WTC11 (cell line): Measurements from ENCODE around the gene SCIN. TPM values are rescaled to one million over a fixed set of nuclear protein-coding genes. Genes with fewer than 3 reads are reported as not detected.

ENCODE experiments used
- ATAC-seq: fragments of 200-7000 bp; cut with Tn5 transposase; 2 replicates; pipeline ENCODE4 v1.10.0; 2021; ENCODE audit warnings: mild to moderate bottlenecking, moderate library complexity
- CTCF ChIA-PET: fragments of 300-600 bp; sonication (Branson Sonifier 250); formaldehyde crosslinking; loops from one replicate; lab custom pipeline; 2021; ENCODE audit warnings: antibody characterized with exemption; lab: Charles Lee
- POLR2A ChIA-PET: fragments of 350-600 bp; sonication (Branson Sonifier 250); formaldehyde crosslinking; loops from one replicate; lab custom pipeline; 2021; ENCODE audit warnings: antibody characterized with exemption; lab: Charles Lee
- DNase-seq: peaks from one replicate; pipeline ENCODE4 v3.0.0; 2021; ENCODE audit warnings: low spot score
- H3K27ac Mint-ChIP-seq: 2 replicates; pipeline ENCODE4 v1.8.0; 2021; ENCODE audit warnings: mixed read lengths
- H3K27me3 Mint-ChIP-seq: 2 replicates; pipeline ENCODE4 v1.8.0; 2021; ENCODE audit warnings: low read depth, mild to moderate bottlenecking, moderate library complexity, mixed read lengths
- H3K36me3 Mint-ChIP-seq: 2 replicates; pipeline ENCODE4 v1.8.0; 2021; ENCODE audit warnings: mixed read lengths
- H3K4me1 Mint-ChIP-seq: 2 replicates; pipeline ENCODE4 v1.8.0; 2022; ENCODE audit warnings: mixed read lengths
- H3K4me3 Mint-ChIP-seq: 2 replicates; pipeline ENCODE4 v1.8.0; 2021; ENCODE audit warnings: mild to moderate bottlenecking, moderate library complexity, mixed read lengths
- H3K9me3 Mint-ChIP-seq: 2 replicates; pipeline ENCODE4 v1.8.0; 2021; ENCODE audit warnings: mixed read lengths
- ATF1 ChIP-seq: sonication (generic); formaldehyde crosslinking; IDR thresholded peaks from 2 replicates; pipeline ENCODE4 v1.8.1; 2023; ENCODE audit warnings: mild to moderate bottlenecking, moderate library complexity, missing genetic modification reagents
- FOXJ3 ChIP-seq: sonication (generic); formaldehyde crosslinking; IDR thresholded peaks from 2 replicates; pipeline ENCODE4 v1.9.0; 2021; ENCODE audit warnings: missing genetic modification reagents, mild to moderate bottlenecking, borderline replicate concordance
- FOXP1 ChIP-seq: sonication (generic); formaldehyde crosslinking; IDR thresholded peaks from 2 replicates; pipeline ENCODE4 v1.8.0; 2022; ENCODE audit warnings: missing genetic modification reagents, mild to moderate bottlenecking, moderate library complexity, borderline replicate concordance
- GRHL2 ChIP-seq: fragments of 250-450 bp; sonication (Bioruptor Pico); IDR thresholded peaks from 2 replicates; pipeline ENCODE4 v1.8.0; 2022; ENCODE audit warnings: mild to moderate bottlenecking, moderate library complexity; ENCODE audit not compliant: insufficient replicate concordance, severe bottlenecking
- GTF2I ChIP-seq: fragments of 250-450 bp; sonication (Bioruptor Pico); conservative IDR thresholded peaks from 2 replicates; pipeline ENCODE4 v1.4.0; 2021; ENCODE audit warnings: mild to moderate bottlenecking
- MXD4 ChIP-seq: fragments of 250-450 bp; sonication (Bioruptor Pico); IDR thresholded peaks from 2 replicates; pipeline ENCODE4 v1.8.0; 2021; ENCODE audit warnings: mild to moderate bottlenecking, moderate library complexity, borderline replicate concordance
- NR2C2 ChIP-seq: sonication (generic); formaldehyde crosslinking; IDR thresholded peaks from 2 replicates; pipeline ENCODE4 v1.8.0; 2022; ENCODE audit warnings: mild to moderate bottlenecking, missing genetic modification reagents
- PRRX2 ChIP-seq: fragments of 250-450 bp; sonication (Bioruptor Pico); IDR thresholded peaks from 2 replicates; pipeline ENCODE4 v1.8.0; 2021; ENCODE audit warnings: mild to moderate bottlenecking
- RELA ChIP-seq: sonication (generic); formaldehyde crosslinking; IDR thresholded peaks from 2 replicates; pipeline ENCODE4 v1.8.1; 2022; ENCODE audit warnings: missing genetic modification reagents, mild to moderate bottlenecking, borderline replicate concordance
- ZNF232 ChIP-seq: sonication (generic); formaldehyde crosslinking; IDR thresholded peaks from 2 replicates; pipeline ENCODE4 v1.8.0; 2022; ENCODE audit warnings: mild to moderate bottlenecking, missing genetic modification reagents
- ZNF263 ChIP-seq: sonication (generic); formaldehyde crosslinking; IDR thresholded peaks from 2 replicates; pipeline ENCODE4 v1.8.1; 2022; ENCODE audit warnings: low read depth, mild to moderate bottlenecking, moderate library complexity, missing genetic modification reagents
- ZNF396 ChIP-seq: fragments of 250-450 bp; sonication (Bioruptor Pico); IDR thresholded peaks from 2 replicates; pipeline ENCODE4 v1.8.0; 2021; ENCODE audit warnings: mild to moderate bottlenecking, moderate library complexity, borderline replicate concordance
- ZNF423 ChIP-seq: fragments of 250-450 bp; sonication (Bioruptor Pico); IDR thresholded peaks from 2 replicates; pipeline ENCODE4 v2.1.2; 2022; ENCODE audit warnings: mild to moderate bottlenecking, moderate library complexity
- total RNA-seq: library from RNA; stranded (reverse); gene quantifications from 3 replicates; pipeline ENCODE4 v1.2.3, GENCODE V29; 2021
- TF ChIP-seq, protein P1 (sequence below): sonication (generic); formaldehyde crosslinking; IDR thresholded peaks from 2 replicates; pipeline ENCODE4 v1.8.0; 2023; ENCODE audit warnings: missing genetic modification reagents, mild to moderate bottlenecking, borderline replicate concordance
- TF ChIP-seq, protein P2 (sequence below): sonication (generic); formaldehyde crosslinking; IDR thresholded peaks from 2 replicates; pipeline ENCODE4 v1.8.1; 2022; ENCODE audit warnings: low read depth, missing genetic modification reagents, borderline replicate concordance
- TF ChIP-seq, protein P3 (sequence below): sonication (generic); formaldehyde crosslinking; conservative IDR thresholded peaks from 2 replicates; pipeline ENCODE4 v1.8.1; 2023; ENCODE audit warnings: mild to moderate bottlenecking, low read depth, missing genetic modification reagents, moderate library complexity
- TF ChIP-seq, protein P4 (sequence below): sonication (generic); formaldehyde crosslinking; IDR thresholded peaks from 2 replicates; pipeline ENCODE4 v1.8.1; 2023; ENCODE audit warnings: mild to moderate bottlenecking, missing genetic modification reagents, moderate library complexity
- TF ChIP-seq, protein P5 (sequence below): sonication (generic); formaldehyde crosslinking; IDR thresholded peaks from 2 replicates; pipeline ENCODE4 v1.8.1; 2022; ENCODE audit warnings: mild to moderate bottlenecking, moderate library complexity, missing genetic modification reagents

SCIN gene
- total RNA-seq, 1 experiment from 2014 or later: 0.98 TPM

DNA sequence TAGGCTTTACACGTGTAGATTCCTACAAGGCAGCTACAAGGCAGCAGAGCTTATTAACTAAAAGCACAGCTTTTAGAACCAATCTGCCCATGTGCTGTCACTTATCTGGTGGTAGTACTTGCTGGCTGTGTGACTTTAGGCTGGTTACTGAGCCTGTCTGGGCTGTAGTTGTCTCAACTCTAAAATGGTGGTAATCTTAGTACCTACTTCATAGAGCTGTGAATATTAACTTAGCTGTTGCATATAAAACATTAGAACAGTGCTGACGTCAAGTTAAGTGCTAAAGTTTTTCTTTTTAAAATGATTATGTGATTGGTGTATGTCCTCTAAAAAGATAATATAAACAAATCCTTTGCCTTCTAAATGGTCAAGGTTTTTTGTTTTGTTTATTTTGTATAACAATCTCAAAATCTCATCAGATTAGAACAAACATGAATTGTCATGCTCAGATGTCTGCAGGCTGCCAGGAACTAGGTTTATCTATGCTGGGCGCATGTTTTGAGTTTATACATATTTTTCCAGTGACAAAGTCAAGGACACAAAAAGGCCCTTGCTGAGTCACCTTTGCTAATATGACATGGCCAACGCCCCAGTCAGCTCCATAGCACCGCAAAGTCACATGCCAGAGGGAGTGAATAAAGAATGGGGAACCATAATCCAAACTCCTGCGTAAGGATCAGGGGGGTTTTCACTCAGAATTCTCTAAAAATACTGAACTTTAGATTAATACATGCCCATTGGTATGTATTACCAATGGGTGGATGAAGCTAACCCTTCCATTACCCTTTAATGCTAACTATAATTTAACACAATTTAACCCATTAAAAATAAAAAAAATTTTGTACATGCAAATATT, 77.1 kb downstream of the SCIN start:
- Mint-ChIP-seq H3K27me3 (no peaks in the 10 kb centered on the region), H3K9me3 (no peaks in the 10 kb centered on the region), H3K4me3 (no peak overlapping the region), H3K27ac (no peak overlapping the region), H3K36me3 (no peaks in the 10 kb centered on the region), H3K4me1 (peaks cover 31% of the 10 kb centered on the region)
- no peak for DNase-seq
- no peak for ATAC-seq
- ChIA-PET CTCF (interaction anchor here (1.3 kb wide), 1 partner anchor 39 kb away, joined by 5 read pairs; the partner anchor contains the start of gene ARL4A), POLR2A (interaction anchor here (0.5 kb wide), 1 partner anchor 26 kb away, joined by 4 read pairs; no protein-coding TSS in a partner anchor)
- no peak for TF ChIP-seq RELA (CRISPR knock-in tag)
- no peak for TF ChIP-seq FOXP1 (CRISPR knock-in tag)
- no peak for TF ChIP-seq ATF1 (CRISPR knock-in tag)
- TF ChIP-seq, protein P1, sequence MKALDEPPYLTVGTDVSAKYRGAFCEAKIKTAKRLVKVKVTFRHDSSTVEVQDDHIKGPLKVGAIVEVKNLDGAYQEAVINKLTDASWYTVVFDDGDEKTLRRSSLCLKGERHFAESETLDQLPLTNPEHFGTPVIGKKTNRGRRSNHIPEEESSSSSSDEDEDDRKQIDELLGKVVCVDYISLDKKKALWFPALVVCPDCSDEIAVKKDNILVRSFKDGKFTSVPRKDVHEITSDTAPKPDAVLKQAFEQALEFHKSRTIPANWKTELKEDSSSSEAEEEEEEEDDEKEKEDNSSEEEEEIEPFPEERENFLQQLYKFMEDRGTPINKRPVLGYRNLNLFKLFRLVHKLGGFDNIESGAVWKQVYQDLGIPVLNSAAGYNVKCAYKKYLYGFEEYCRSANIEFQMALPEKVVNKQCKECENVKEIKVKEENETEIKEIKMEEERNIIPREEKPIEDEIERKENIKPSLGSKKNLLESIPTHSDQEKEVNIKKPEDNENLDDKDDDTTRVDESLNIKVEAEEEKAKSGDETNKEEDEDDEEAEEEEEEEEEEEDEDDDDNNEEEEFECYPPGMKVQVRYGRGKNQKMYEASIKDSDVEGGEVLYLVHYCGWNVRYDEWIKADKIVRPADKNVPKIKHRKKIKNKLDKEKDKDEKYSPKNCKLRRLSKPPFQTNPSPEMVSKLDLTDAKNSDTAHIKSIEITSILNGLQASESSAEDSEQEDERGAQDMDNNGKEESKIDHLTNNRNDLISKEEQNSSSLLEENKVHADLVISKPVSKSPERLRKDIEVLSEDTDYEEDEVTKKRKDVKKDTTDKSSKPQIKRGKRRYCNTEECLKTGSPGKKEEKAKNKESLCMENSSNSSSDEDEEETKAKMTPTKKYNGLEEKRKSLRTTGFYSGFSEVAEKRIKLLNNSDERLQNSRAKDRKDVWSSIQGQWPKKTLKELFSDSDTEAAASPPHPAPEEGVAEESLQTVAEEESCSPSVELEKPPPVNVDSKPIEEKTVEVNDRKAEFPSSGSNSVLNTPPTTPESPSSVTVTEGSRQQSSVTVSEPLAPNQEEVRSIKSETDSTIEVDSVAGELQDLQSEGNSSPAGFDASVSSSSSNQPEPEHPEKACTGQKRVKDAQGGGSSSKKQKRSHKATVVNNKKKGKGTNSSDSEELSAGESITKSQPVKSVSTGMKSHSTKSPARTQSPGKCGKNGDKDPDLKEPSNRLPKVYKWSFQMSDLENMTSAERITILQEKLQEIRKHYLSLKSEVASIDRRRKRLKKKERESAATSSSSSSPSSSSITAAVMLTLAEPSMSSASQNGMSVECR (CRISPR knock-in tag): no peak
- no peak for TF ChIP-seq GRHL2 (CRISPR knock-in tag)
- no peak for TF ChIP-seq NR2C2 (CRISPR knock-in tag)
- TF ChIP-seq FOXJ3 (CRISPR knock-in tag): no peak
- TF ChIP-seq MXD4 (CRISPR knock-in tag): no peak
- TF ChIP-seq, protein P2, sequence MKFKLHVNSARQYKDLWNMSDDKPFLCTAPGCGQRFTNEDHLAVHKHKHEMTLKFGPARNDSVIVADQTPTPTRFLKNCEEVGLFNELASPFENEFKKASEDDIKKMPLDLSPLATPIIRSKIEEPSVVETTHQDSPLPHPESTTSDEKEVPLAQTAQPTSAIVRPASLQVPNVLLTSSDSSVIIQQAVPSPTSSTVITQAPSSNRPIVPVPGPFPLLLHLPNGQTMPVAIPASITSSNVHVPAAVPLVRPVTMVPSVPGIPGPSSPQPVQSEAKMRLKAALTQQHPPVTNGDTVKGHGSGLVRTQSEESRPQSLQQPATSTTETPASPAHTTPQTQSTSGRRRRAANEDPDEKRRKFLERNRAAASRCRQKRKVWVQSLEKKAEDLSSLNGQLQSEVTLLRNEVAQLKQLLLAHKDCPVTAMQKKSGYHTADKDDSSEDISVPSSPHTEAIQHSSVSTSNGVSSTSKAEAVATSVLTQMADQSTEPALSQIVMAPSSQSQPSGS: no peak
- TF ChIP-seq GTF2I (CRISPR knock-in tag): no peak

DNA sequence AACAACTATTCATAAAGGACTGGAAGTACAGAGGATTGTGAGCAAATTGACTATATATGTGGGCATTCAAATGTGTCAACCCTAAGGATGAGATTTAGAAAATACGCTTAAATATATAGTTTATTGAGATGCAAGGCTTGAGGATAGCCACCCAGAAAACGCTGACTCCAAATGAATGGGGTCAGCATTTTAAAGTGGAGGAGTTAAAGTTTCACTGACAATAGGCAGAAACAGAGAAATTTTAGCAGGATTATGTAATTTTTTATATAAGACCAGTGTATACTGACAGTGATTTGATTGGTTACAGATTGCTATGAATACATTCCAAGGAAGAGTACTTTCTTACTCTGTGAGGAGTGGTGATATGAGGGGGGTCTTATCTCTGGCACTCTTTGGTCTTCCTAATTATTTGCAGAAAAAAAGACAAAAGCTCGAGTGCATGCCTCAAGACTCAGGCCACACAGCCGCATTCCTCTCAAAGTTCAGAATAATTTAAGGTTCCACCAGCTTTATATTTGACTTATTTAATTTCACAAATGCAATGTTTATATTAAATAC, 78.3 kb downstream of the SCIN start:
- no peak for DNase-seq

DNA sequence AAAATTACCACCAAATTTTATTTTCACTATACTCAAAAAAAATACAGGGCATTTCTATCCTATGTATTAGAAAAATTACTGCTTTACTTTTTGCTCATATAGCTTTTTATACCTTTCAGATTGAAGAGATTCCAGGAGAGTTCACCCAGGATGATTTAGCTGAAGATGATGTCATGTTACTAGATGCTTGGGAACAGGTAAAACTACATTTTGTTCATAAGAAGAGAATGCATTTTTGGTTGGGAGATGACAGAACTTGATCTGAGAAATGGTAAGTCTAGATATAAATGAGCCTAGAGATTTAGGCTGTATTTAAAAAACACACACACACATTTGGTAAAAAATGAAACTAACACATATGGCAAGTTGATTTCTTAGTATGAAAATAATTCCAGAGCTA, 78.8 kb downstream of the SCIN start:
- no peaks in the 10 kb centered on the region for H3K27me3 Mint-ChIP-seq
- CTCF ChIA-PET: interaction anchor here (1.0 to 1.4 kb wide), 2 partner anchors 37 to 130 kb away, joined by 3 to 8 read pairs; no protein-coding TSS in a partner anchor
- peaks cover 31% of the 10 kb centered on the region for H3K4me1 Mint-ChIP-seq
- H3K9me3 Mint-ChIP-seq: no peaks in the 10 kb centered on the region
- H3K27ac Mint-ChIP-seq: no peak overlapping the region
- POLR2A ChIA-PET: interaction anchor here (1.2 kb wide), 1 partner anchor 38 kb away, joined by 3 read pairs; the partner anchor contains the start of gene ARL4A
- ATAC-seq (no peak), DNase-seq (no peak)
- no peaks in the 10 kb centered on the region for H3K36me3 Mint-ChIP-seq
- no peak overlapping the region for H3K4me3 Mint-ChIP-seq
- no peak for TF ChIP-seq ZNF232 (CRISPR knock-in tag)
- TF ChIP-seq, protein P3, sequence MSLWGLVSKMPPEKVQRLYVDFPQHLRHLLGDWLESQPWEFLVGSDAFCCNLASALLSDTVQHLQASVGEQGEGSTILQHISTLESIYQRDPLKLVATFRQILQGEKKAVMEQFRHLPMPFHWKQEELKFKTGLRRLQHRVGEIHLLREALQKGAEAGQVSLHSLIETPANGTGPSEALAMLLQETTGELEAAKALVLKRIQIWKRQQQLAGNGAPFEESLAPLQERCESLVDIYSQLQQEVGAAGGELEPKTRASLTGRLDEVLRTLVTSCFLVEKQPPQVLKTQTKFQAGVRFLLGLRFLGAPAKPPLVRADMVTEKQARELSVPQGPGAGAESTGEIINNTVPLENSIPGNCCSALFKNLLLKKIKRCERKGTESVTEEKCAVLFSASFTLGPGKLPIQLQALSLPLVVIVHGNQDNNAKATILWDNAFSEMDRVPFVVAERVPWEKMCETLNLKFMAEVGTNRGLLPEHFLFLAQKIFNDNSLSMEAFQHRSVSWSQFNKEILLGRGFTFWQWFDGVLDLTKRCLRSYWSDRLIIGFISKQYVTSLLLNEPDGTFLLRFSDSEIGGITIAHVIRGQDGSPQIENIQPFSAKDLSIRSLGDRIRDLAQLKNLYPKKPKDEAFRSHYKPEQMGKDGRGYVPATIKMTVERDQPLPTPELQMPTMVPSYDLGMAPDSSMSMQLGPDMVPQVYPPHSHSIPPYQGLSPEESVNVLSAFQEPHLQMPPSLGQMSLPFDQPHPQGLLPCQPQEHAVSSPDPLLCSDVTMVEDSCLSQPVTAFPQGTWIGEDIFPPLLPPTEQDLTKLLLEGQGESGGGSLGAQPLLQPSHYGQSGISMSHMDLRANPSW (CRISPR knock-in tag): no peak
- TF ChIP-seq, protein P4, sequence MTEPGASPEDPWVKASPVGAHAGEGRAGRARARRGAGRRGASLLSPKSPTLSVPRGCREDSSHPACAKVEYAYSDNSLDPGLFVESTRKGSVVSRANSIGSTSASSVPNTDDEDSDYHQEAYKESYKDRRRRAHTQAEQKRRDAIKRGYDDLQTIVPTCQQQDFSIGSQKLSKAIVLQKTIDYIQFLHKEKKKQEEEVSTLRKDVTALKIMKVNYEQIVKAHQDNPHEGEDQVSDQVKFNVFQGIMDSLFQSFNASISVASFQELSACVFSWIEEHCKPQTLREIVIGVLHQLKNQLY (CRISPR knock-in tag): no peak
- TF ChIP-seq, protein P5, sequence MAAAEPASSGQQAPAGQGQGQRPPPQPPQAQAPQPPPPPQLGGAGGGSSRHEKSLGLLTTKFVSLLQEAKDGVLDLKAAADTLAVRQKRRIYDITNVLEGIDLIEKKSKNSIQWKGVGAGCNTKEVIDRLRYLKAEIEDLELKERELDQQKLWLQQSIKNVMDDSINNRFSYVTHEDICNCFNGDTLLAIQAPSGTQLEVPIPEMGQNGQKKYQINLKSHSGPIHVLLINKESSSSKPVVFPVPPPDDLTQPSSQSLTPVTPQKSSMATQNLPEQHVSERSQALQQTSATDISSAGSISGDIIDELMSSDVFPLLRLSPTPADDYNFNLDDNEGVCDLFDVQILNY (CRISPR knock-in tag): no peak
- TF ChIP-seq ZNF423 (CRISPR knock-in tag): no peak
- TF ChIP-seq PRRX2 (CRISPR knock-in tag): no peak
- no peak for TF ChIP-seq ZNF263 (CRISPR knock-in tag)
- TF ChIP-seq ZNF396 (CRISPR knock-in tag): no peak

More for the DNA sequence above, 78.3 kb downstream of the SCIN start:
- Mint-ChIP-seq H3K4me3 (no peak overlapping the region), H3K27ac (no peak overlapping the region), H3K4me1 (peaks cover 31% of the 10 kb centered on the region), H3K27me3 (no peaks in the 10 kb centered on the region), H3K9me3 (no peaks in the 10 kb centered on the region), H3K36me3 (no peaks in the 10 kb centered on the region)
- ChIA-PET CTCF (interaction anchor here (1.0 to 1.4 kb wide), 2 partner anchors 38 to 130 kb away, joined by 3 to 8 read pairs; no protein-coding TSS in a partner anchor), POLR2A (interaction anchor here (1.2 kb wide), 1 partner anchor 39 kb away, joined by 3 read pairs; the partner anchor contains the start of gene ARL4A)
- peak; percentile 66 for ATAC-seq
- no peak for TF ChIP-seq NR2C2 (CRISPR knock-in tag)
